Stimulated activated naive CD8-positive, alpha-beta T cell treated with anti-CD3 and anti-CD28 coated beads, Interleukin-15, Interleukin-2, amounts not matched to agents 100 ng/mL and 50 ng/mL, for 24 hours (primary cell): ENCODE results near the gene FNDC3B.

ENCODE experiments used
- H3K27ac Mint-ChIP-seq: one replicate; pipeline ENCODE4 v1.8.0; 2021; ENCODE audit warnings: mild to moderate bottlenecking, mixed read lengths
- H3K27me3 Mint-ChIP-seq: one replicate; pipeline ENCODE4 v1.8.0; 2021; ENCODE audit warnings: mixed read lengths
- H3K36me3 Mint-ChIP-seq: one replicate; pipeline ENCODE4 v1.8.0; 2021; ENCODE audit warnings: low read depth, mixed read lengths
- H3K4me1 Mint-ChIP-seq: one replicate; pipeline ENCODE4 v1.8.0; 2021; ENCODE audit warnings: low read depth, mixed read lengths
- H3K4me3 Mint-ChIP-seq: one replicate; pipeline ENCODE4 v1.8.0; 2021; ENCODE audit warnings: mild to moderate bottlenecking, mixed read lengths
- H3K9me3 Mint-ChIP-seq: one replicate; pipeline ENCODE4 v1.8.0; 2021; ENCODE audit warnings: mixed read lengths

The FNDC3B gene

GRCh38 chr3:172069478-172069877, 30.1 kb downstream of the FNDC3B start:
- Mint-ChIP-seq H3K27ac (no peak overlapping the region), H3K9me3 (no peaks in the 10 kb centered on the region), H3K27me3 (no peaks in the 10 kb centered on the region), H3K4me1 (peaks cover 34% of the 10 kb centered on the region), H3K4me3 (no peak overlapping the region), H3K36me3 (peaks cover 18% of the 10 kb centered on the region)

GRCh38 chr3:172070269-172070668, 30.9 kb downstream of the FNDC3B start:
- H3K4me1 Mint-ChIP-seq = peaks cover 34% of the 10 kb centered on the region
- no peak overlapping the region for H3K27ac Mint-ChIP-seq
- H3K27me3 Mint-ChIP-seq = no peaks in the 10 kb centered on the region
- peaks cover 15% of the 10 kb centered on the region for H3K36me3 Mint-ChIP-seq
- H3K4me3 Mint-ChIP-seq = no peak overlapping the region
- H3K9me3 Mint-ChIP-seq = no peaks in the 10 kb centered on the region

GRCh38 chr3:172070802-172071201, 31.4 kb downstream of the FNDC3B start:
- Mint-ChIP-seq H3K4me3 (no peak overlapping the region), H3K4me1 (peaks cover 29% of the 10 kb centered on the region)

GRCh38 chr3:172071780-172072330, 32.5 kb downstream of the FNDC3B start:
- Mint-ChIP-seq H3K4me3 (no peak overlapping the region), H3K9me3 (no peaks in the 10 kb centered on the region), H3K27ac (no peak overlapping the region), H3K27me3 (no peaks in the 10 kb centered on the region), H3K4me1 (peaks cover 18% of the 10 kb centered on the region), H3K36me3 (peaks cover 15% of the 10 kb centered on the region)

More at GRCh38 chr3:172070802-172071201, 31.4 kb downstream of the FNDC3B start:
- Mint-ChIP-seq H3K36me3 (peaks cover 15% of the 10 kb centered on the region), H3K9me3 (no peaks in the 10 kb centered on the region), H3K27me3 (no peaks in the 10 kb centered on the region), H3K27ac (no peak overlapping the region)

- Mint-ChIP-seq H3K4me3 (no peak overlapping the region), H3K36me3 (peaks cover 15% of the 10 kb centered on the region), H3K27me3 (no peaks in the 10 kb centered on the region), H3K27ac (no peak overlapping the region), H3K4me1 (peaks cover 12% of the 10 kb centered on the region), H3K9me3 (no peaks in the 10 kb centered on the region)
Observed at GRCh38 chr3:172072543-172072942, 33.2 kb downstream of the FNDC3B start.

- H3K36me3 Mint-ChIP-seq = peaks cover 15% of the 10 kb centered on the region
- H3K27me3 Mint-ChIP-seq = no peaks in the 10 kb centered on the region
- H3K9me3 Mint-ChIP-seq = no peaks in the 10 kb centered on the region
- no peak overlapping the region for H3K4me3 Mint-ChIP-seq
- peaks cover 6% of the 10 kb centered on the region for H3K4me1 Mint-ChIP-seq
- H3K27ac Mint-ChIP-seq = no peak overlapping the region
Observed at GRCh38 chr3:172073262-172073915, 34.0 kb downstream of the FNDC3B start.

- Mint-ChIP-seq H3K36me3 (peaks cover 15% of the 10 kb centered on the region), H3K4me1 (peaks cover 9% of the 10 kb centered on the region), H3K27ac (no peak overlapping the region), H3K27me3 (no peaks in the 10 kb centered on the region), H3K9me3 (no peaks in the 10 kb centered on the region), H3K4me3 (no peak overlapping the region)
Observed at GRCh38 chr3:172074032-172074431, 34.7 kb downstream of the FNDC3B start.

- no peak overlapping the region for H3K27ac Mint-ChIP-seq
- H3K9me3 Mint-ChIP-seq = no peaks in the 10 kb centered on the region
- H3K4me3 Mint-ChIP-seq = no peak overlapping the region
- no peaks in the 10 kb centered on the region for H3K27me3 Mint-ChIP-seq
- peaks cover 15% of the 10 kb centered on the region for H3K36me3 Mint-ChIP-seq
- H3K4me1 Mint-ChIP-seq = peaks cover 14% of the 10 kb centered on the region
Observed at GRCh38 chr3:172074586-172074985, 35.2 kb downstream of the FNDC3B start.

GRCh38 chr3:172076212-172076611, 36.8 kb downstream of the FNDC3B start:
- H3K9me3 Mint-ChIP-seq = no peaks in the 10 kb centered on the region
- no peak overlapping the region for H3K4me3 Mint-ChIP-seq
- peaks cover 17% of the 10 kb centered on the region for H3K4me1 Mint-ChIP-seq

GRCh38 chr3:172077197-172077757, 37.9 kb downstream of the FNDC3B start:
- peaks cover 21% of the 10 kb centered on the region for H3K36me3 Mint-ChIP-seq
- peaks cover 17% of the 10 kb centered on the region for H3K4me1 Mint-ChIP-seq
- no peaks in the 10 kb centered on the region for H3K27me3 Mint-ChIP-seq
- no peak overlapping the region for H3K27ac Mint-ChIP-seq
- no peak overlapping the region for H3K4me3 Mint-ChIP-seq
- H3K9me3 Mint-ChIP-seq = no peaks in the 10 kb centered on the region

More at GRCh38 chr3:172076212-172076611, 36.8 kb downstream of the FNDC3B start:
- H3K27me3 Mint-ChIP-seq = no peaks in the 10 kb centered on the region
- H3K27ac Mint-ChIP-seq = no peak overlapping the region
- peaks cover 15% of the 10 kb centered on the region for H3K36me3 Mint-ChIP-seq

GRCh38 chr3:172078244-172078643, 38.9 kb downstream of the FNDC3B start:
- Mint-ChIP-seq H3K4me3 (no peak overlapping the region), H3K9me3 (no peaks in the 10 kb centered on the region), H3K27ac (no peak overlapping the region), H3K36me3 (peaks cover 21% of the 10 kb centered on the region), H3K4me1 (peaks cover 17% of the 10 kb centered on the region), H3K27me3 (no peaks in the 10 kb centered on the region)

- H3K36me3 Mint-ChIP-seq = peaks cover 20% of the 10 kb centered on the region
- H3K9me3 Mint-ChIP-seq = no peaks in the 10 kb centered on the region
- no peaks in the 10 kb centered on the region for H3K27me3 Mint-ChIP-seq
- no peak overlapping the region for H3K4me3 Mint-ChIP-seq
- H3K27ac Mint-ChIP-seq = no peak overlapping the region
- H3K4me1 Mint-ChIP-seq = peaks cover 17% of the 10 kb centered on the region
Observed at GRCh38 chr3:172078721-172079120, 39.3 kb downstream of the FNDC3B start.

- Mint-ChIP-seq H3K4me1 (peaks cover 18% of the 10 kb centered on the region), H3K27me3 (no peaks in the 10 kb centered on the region), H3K27ac (no peak overlapping the region), H3K9me3 (no peaks in the 10 kb centered on the region), H3K4me3 (no peak overlapping the region), H3K36me3 (peaks cover 17% of the 10 kb centered on the region)
Observed at GRCh38 chr3:172079326-172079976, 40.1 kb downstream of the FNDC3B start.

GRCh38 chr3:172080503-172080902, 41.1 kb downstream of the FNDC3B start:
- H3K27me3 Mint-ChIP-seq = no peaks in the 10 kb centered on the region
- no peak overlapping the region for H3K4me3 Mint-ChIP-seq
- H3K36me3 Mint-ChIP-seq = peaks cover 17% of the 10 kb centered on the region
- no peak overlapping the region for H3K27ac Mint-ChIP-seq
- H3K9me3 Mint-ChIP-seq = no peaks in the 10 kb centered on the region
- peaks cover 24% of the 10 kb centered on the region for H3K4me1 Mint-ChIP-seq

- peaks cover 17% of the 10 kb centered on the region for H3K36me3 Mint-ChIP-seq
- H3K4me3 Mint-ChIP-seq = no peak overlapping the region
- H3K27ac Mint-ChIP-seq = no peak overlapping the region
- H3K9me3 Mint-ChIP-seq = no peaks in the 10 kb centered on the region
- H3K4me1 Mint-ChIP-seq = peaks cover 33% of the 10 kb centered on the region
- no peaks in the 10 kb centered on the region for H3K27me3 Mint-ChIP-seq
Observed at GRCh38 chr3:172082269-172082668, 42.9 kb downstream of the FNDC3B start.
